HEK293 (cell line): Measurements from ENCODE around the gene WDR82.

Experiments
- CTCF ChIP-seq: fragments of 450-650 bp; formaldehyde crosslinking; IDR thresholded peaks from 2 replicates; pipeline ENCODE4 v1.5.1; 2016; ENCODE audit warnings: missing biosample characterization, missing genetic modification characterization
- KLF8 ChIP-seq: fragments of 450-650 bp; formaldehyde crosslinking; IDR thresholded peaks from 2 replicates; pipeline ENCODE4 v1.5.1; 2016; ENCODE audit warnings: missing biosample characterization, missing genetic modification characterization
- MZF1 ChIP-seq: fragments of 450-650 bp; formaldehyde crosslinking; IDR thresholded peaks from 2 replicates; pipeline ENCODE4 v1.5.1; 2017; ENCODE audit warnings: missing biosample characterization, missing genetic modification characterization, borderline replicate concordance
- ZBTB17 ChIP-seq: fragments of 450-650 bp; formaldehyde crosslinking; IDR thresholded peaks from 2 replicates; pipeline ENCODE4 v1.5.1; 2016; ENCODE audit warnings: missing biosample characterization, missing genetic modification characterization
- ZNF302 ChIP-seq: fragments of 450-650 bp; formaldehyde crosslinking; IDR thresholded peaks from 2 replicates; pipeline ENCODE4 v1.5.1; 2016; ENCODE audit warnings: missing biosample characterization, missing genetic modification characterization, low read depth
- ZNF362 ChIP-seq: fragments of 450-650 bp; formaldehyde crosslinking; IDR thresholded peaks from 2 replicates; pipeline ENCODE4 v1.5.1; 2016; ENCODE audit warnings: missing biosample characterization, missing genetic modification characterization
- ZNF416 ChIP-seq: fragments of 450-650 bp; formaldehyde crosslinking; IDR thresholded peaks from 2 replicates; pipeline ENCODE4 v1.5.1; 2016; ENCODE audit warnings: missing biosample characterization, missing genetic modification characterization
- ZNF544 ChIP-seq: fragments of 450-650 bp; formaldehyde crosslinking; IDR thresholded peaks from 2 replicates; pipeline ENCODE4 v1.5.0; 2017; ENCODE audit warnings: missing biosample characterization, missing genetic modification characterization
- TF ChIP-seq, protein P1 (sequence below): fragments of 450-650 bp; formaldehyde crosslinking; IDR thresholded peaks from 2 replicates; pipeline ENCODE4 v1.5.1; 2016; ENCODE audit warnings: missing biosample characterization, missing genetic modification characterization
- TF ChIP-seq, protein P2 (sequence below): fragments of 450-650 bp; formaldehyde crosslinking; IDR thresholded peaks from 2 replicates; pipeline ENCODE4 v1.5.1; 2017; ENCODE audit warnings: missing biosample characterization, missing genetic modification characterization
- TF ChIP-seq, protein P3 (sequence below): fragments of 450-650 bp; formaldehyde crosslinking; IDR thresholded peaks from 2 replicates; pipeline ENCODE4 v1.5.0; 2017; ENCODE audit warnings: missing biosample characterization, missing genetic modification characterization, borderline replicate concordance

GRCh38 chr3:52268036-52268435 is 10.4 kb downstream of the WDR82 start:
- no peak for TF ChIP-seq KLF8 (tag by site-specific recombination)
- no peak for TF ChIP-seq ZNF362 (tag by site-specific recombination)
- no peak for TF ChIP-seq ZNF302 (tag by site-specific recombination)
- TF ChIP-seq CTCF (tag by site-specific recombination), result no peak
- TF ChIP-seq MZF1, result no peak
- TF ChIP-seq ZBTB17 (tag by site-specific recombination), result no peak
- TF ChIP-seq, protein P1, sequence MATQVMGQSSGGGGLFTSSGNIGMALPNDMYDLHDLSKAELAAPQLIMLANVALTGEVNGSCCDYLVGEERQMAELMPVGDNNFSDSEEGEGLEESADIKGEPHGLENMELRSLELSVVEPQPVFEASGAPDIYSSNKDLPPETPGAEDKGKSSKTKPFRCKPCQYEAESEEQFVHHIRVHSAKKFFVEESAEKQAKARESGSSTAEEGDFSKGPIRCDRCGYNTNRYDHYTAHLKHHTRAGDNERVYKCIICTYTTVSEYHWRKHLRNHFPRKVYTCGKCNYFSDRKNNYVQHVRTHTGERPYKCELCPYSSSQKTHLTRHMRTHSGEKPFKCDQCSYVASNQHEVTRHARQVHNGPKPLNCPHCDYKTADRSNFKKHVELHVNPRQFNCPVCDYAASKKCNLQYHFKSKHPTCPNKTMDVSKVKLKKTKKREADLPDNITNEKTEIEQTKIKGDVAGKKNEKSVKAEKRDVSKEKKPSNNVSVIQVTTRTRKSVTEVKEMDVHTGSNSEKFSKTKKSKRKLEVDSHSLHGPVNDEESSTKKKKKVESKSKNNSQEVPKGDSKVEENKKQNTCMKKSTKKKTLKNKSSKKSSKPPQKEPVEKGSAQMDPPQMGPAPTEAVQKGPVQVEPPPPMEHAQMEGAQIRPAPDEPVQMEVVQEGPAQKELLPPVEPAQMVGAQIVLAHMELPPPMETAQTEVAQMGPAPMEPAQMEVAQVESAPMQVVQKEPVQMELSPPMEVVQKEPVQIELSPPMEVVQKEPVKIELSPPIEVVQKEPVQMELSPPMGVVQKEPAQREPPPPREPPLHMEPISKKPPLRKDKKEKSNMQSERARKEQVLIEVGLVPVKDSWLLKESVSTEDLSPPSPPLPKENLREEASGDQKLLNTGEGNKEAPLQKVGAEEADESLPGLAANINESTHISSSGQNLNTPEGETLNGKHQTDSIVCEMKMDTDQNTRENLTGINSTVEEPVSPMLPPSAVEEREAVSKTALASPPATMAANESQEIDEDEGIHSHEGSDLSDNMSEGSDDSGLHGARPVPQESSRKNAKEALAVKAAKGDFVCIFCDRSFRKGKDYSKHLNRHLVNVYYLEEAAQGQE (tag by site-specific recombination), result no peak
- TF ChIP-seq, protein P2, sequence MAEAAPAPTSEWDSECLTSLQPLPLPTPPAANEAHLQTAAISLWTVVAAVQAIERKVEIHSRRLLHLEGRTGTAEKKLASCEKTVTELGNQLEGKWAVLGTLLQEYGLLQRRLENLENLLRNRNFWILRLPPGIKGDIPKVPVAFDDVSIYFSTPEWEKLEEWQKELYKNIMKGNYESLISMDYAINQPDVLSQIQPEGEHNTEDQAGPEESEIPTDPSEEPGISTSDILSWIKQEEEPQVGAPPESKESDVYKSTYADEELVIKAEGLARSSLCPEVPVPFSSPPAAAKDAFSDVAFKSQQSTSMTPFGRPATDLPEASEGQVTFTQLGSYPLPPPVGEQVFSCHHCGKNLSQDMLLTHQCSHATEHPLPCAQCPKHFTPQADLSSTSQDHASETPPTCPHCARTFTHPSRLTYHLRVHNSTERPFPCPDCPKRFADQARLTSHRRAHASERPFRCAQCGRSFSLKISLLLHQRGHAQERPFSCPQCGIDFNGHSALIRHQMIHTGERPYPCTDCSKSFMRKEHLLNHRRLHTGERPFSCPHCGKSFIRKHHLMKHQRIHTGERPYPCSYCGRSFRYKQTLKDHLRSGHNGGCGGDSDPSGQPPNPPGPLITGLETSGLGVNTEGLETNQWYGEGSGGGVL (tag by site-specific recombination), result no peak
- TF ChIP-seq ZNF416 (tag by site-specific recombination), result no peak
- TF ChIP-seq, protein P3, sequence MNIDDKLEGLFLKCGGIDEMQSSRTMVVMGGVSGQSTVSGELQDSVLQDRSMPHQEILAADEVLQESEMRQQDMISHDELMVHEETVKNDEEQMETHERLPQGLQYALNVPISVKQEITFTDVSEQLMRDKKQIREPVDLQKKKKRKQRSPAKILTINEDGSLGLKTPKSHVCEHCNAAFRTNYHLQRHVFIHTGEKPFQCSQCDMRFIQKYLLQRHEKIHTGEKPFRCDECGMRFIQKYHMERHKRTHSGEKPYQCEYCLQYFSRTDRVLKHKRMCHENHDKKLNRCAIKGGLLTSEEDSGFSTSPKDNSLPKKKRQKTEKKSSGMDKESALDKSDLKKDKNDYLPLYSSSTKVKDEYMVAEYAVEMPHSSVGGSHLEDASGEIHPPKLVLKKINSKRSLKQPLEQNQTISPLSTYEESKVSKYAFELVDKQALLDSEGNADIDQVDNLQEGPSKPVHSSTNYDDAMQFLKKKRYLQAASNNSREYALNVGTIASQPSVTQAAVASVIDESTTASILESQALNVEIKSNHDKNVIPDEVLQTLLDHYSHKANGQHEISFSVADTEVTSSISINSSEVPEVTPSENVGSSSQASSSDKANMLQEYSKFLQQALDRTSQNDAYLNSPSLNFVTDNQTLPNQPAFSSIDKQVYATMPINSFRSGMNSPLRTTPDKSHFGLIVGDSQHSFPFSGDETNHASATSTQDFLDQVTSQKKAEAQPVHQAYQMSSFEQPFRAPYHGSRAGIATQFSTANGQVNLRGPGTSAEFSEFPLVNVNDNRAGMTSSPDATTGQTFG (tag by site-specific recombination), result no peak
- no peak for TF ChIP-seq ZNF544 (tag by site-specific recombination)
